GM12891 (cell line): ENCODE measurements around the gene LCP2.

Source experiments
- PAX5 ChIP-seq: IDR thresholded peaks from 2 replicates; pipeline ENCODE4 v1.6.1; 2011; ENCODE audit warnings: low read length, moderate library complexity, mild to moderate bottlenecking; ENCODE audit not compliant: insufficient read depth, severe bottlenecking
- POLR2A ChIP-seq: IDR thresholded peaks from 2 replicates; pipeline ENCODE4 v1.6.1; 2011; ENCODE audit warnings: low read depth, low read length, control low read depth
- TAF1 ChIP-seq: IDR thresholded peaks from 2 replicates; pipeline ENCODE4 v1.6.1; 2011; ENCODE audit warnings: low read depth, low read length, control low read depth

DNA sequence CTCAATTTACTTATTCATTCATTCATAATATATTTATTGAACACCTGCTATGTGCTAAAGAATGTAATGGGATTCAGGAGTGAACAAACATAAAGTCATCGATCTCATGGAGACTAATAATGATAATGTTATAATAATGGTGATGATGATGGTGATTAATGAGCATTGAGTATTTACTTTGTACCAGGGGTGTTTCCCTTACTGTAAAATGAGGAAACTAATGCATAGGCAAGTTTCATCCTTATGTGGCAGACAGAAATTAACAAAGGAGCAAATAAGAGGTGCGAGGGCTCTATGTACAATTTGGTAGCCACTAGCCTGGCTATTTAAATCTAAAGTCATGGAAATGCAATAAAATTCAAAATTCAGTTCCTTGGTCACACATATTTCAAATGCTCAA, 11.1 kb upstream of the LCP2 start:
- TF ChIP-seq POLR2A (no peak), TAF1 (no peak), PAX5 (no peak)
